ENCODE data around the gene SPDYE18.
"Not testable (repeated sequence)": the region's sequence is repeated elsewhere in the genome, so short reads cannot be mapped to it uniquely, and the experiment has no call there.

DNA sequence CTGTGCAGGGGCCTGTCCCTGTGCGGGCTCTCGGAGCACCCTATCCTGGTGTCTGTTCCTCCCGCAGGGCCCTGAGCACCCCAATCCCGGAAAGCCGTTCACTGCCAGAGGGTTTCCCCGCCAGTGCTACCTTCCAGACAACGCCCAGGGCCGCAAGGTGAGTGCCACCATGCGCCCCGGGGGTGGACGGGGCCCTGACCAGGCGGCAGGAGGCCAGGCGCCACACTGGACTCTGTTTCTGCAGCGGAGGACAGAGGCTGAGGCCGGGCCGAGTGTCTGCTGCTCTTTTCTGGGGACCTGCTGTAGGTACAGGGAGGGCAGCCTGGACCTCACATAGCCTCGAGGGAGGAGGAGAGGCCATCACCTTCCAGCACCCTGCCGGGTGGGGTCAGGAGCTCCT lies 58.2 kb downstream of the SPDYE18 start:
- TF ChIP-seq, protein P1, sequence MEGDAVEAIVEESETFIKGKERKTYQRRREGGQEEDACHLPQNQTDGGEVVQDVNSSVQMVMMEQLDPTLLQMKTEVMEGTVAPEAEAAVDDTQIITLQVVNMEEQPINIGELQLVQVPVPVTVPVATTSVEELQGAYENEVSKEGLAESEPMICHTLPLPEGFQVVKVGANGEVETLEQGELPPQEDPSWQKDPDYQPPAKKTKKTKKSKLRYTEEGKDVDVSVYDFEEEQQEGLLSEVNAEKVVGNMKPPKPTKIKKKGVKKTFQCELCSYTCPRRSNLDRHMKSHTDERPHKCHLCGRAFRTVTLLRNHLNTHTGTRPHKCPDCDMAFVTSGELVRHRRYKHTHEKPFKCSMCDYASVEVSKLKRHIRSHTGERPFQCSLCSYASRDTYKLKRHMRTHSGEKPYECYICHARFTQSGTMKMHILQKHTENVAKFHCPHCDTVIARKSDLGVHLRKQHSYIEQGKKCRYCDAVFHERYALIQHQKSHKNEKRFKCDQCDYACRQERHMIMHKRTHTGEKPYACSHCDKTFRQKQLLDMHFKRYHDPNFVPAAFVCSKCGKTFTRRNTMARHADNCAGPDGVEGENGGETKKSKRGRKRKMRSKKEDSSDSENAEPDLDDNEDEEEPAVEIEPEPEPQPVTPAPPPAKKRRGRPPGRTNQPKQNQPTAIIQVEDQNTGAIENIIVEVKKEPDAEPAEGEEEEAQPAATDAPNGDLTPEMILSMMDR (IDR thresholded peaks at IDR 0.05), result not testable (repeated sequence)
- not testable (repeated sequence) for TF ChIP-seq POLR2A, EP300, POLR2AphosphoS5 (IDR thresholded peaks at IDR 0.05)

Data from upper lobe of left lung (tissue), 4 donors.